ENCODE results near the gene FGFR3. TPM values are rescaled to one million over a fixed set of nuclear protein-coding genes. Genes with fewer than 3 reads are reported as not detected.
"Not testable (repeated sequence)": the region's sequence is repeated elsewhere in the genome, so short reads cannot be mapped to it uniquely, and the experiment has no call there.

FGFR3 gene
- total RNA-seq, 1 experiment from 2014 or later, result 49.9 TPM

DNA sequence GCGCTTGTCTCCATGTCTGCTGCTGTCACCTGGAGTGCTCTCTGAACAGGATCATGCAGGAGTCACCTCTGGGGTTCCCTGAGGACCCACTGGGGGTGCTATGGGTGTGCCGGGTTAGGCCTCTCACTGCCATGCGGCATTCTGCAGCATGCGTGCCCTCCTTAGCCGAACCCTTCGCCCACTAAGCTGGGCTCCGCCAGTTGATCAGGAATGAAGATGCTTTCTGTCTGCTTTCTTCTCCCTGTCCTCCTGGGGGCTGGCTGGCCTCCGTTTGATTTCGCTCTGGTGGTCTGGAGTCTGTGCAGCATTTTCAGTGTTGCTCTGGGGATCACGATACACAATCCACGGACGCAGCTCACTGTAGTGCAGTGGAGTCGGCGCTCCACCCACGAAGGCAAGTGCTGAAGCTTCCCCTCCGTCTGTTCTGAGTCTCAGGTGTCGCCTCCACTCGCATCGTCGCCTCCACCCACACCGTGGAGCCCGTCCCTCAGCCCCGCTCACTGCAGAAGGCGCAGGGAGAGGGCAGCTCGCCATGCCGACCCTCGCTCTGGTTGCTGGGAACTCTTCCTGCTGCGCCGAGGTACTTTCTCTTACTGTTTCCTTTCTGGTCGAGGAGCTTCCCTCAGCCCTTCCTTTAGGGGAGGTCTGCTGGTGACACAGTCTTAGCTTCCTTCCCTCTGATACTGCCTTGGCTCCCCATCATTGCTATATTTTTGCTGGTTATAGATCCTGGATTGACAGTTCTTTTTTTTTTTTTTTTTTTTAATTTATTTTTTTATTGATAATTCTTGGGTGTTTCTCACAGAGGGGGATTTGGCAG is 33.6 kb downstream of the FGFR3 start:
- DNase-seq (ENCODE audit: low spot score), result no peak
- in situ Hi-C loops (cut with HindIII; ENCODE audit: low sequenced_read_pairs), result no loop called here

GRCh38 chr4:1830234-1830633 is 37.1 kb downstream of the FGFR3 start:
- in situ Hi-C loops (cut with HindIII; ENCODE audit: low sequenced_read_pairs), result no loop called here

GRCh38 chr4:1830642-1831228 is 37.6 kb downstream of the FGFR3 start:
- DNase-seq (ENCODE audit: low spot score), result no peak
- in situ Hi-C loops (cut with HindIII; ENCODE audit: low sequenced_read_pairs), result no loop called here

More at GRCh38 chr4:1830234-1830633, 37.1 kb downstream of the FGFR3 start:
- DNase-seq (ENCODE audit: low spot score), result no peak

DNA sequence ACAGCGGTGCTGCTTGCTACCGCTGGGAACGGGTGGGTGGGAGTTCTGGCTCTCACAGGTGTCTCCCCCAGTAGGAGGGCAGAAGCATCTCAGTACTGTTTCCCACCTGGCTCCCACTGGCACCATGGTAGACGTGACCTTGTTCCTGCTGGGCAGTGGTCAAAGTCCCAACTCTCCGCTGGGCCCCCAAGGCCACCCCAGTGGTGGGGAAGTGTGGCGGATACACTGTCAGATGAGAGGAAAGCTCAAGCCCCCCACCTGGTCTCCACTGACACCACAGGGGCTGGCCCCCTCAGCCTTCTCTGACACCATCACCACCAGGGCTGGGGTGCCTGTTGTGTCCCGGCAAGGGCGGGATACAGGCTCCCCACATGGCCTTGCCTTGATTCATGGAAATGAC is 38.2 kb downstream of the FGFR3 start:
- in situ Hi-C loops (cut with HindIII; ENCODE audit: low sequenced_read_pairs), result no loop called here
- DNase-seq (ENCODE audit: low spot score), result no peak

DNA sequence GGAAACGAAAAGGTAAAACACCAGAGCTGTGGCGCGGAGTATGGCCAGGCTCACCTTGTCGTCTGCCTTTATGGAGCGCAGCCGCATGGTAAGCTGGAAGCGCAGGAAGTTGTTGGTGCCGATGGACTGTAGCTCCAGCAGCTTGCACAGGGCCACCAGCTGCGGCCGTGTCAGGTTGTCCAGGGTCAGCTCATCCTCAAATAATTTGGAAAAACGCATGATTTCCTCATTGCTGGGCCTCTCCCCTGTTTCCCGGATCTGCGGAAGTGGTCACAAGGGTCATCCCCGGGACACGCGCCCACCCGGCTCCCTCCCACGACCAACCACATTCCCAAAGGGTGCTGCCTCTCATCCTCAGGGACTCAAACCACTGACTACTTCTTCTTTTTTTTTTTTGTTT is 39.6 kb downstream of the FGFR3 start:
- in situ Hi-C loops (cut with HindIII; ENCODE audit: low sequenced_read_pairs), result no loop called here
- DNase-seq (ENCODE audit: low spot score), result no peak

DNA sequence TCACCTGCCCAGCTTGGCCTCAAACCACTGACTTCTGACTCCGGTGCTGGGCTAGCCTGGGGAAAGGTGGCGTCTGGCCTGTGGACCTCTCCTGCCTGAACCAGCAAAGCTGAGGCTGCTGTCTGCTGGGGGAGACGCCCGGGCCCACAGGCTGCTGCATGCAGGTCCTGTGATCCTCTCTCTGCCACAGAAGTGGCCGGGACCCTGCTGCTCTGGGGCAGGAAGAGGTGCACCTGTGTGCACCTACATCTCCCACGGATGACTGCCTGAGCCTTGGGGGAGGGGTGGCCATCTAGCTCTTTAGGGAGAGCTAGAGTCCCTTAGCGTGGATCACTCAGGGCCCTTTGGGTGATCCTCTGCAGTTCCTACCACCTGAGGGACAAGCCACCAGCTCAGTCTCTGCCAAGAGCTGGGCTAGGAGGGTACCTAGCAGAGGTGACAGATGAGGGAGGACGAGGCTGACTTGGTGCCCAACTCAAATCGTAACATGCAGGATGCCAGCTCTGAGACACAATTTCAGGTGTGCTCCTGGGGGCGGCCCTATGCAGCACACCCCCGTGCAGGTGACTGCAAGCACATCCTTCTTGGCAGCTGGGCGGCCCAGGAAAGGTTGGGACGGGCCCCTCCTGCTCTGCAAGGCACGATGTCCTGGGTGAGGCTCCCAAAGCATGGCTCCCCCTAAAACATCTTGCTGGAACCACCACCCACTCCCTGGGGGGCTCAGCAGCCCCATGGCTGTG is 40.4 kb downstream of the FGFR3 start:
- no peak for DNase-seq (ENCODE audit: low spot score)
- in situ Hi-C loops (cut with HindIII; ENCODE audit: low sequenced_read_pairs), result no loop called here

GRCh38 chr4:1834047-1834775 is 41.1 kb downstream of the FGFR3 start:
- in situ Hi-C loops (cut with HindIII; ENCODE audit: low sequenced_read_pairs), result no loop called here
- DNase-seq (ENCODE audit: low spot score), result no peak

- DNase-seq (ENCODE audit: low spot score); in situ Hi-C loops (cut with HindIII; ENCODE audit: low sequenced_read_pairs): not testable (repeated sequence)
Measured at GRCh38 chr4:1835836-1836235, 42.7 kb downstream of the FGFR3 start.

DNA sequence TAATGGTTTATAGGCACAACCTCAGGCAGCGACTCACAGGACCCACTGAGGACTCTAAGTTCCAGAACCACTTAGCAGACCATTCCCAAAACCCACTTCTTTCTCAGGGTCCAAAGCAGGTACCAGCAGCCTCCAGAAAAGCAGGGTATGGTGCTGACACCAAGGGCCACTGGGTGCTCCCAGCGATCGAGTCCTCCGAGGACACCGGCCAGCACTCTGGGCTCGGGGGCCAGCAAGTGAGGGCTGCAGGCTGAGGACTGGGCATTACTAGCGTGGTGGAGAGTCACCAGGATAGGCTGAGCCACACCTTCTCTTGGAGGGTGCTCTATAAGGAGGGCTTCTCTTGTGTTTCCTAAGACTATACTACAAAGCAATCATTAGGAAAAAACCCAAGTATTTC is 43.6 kb downstream of the FGFR3 start:
- DNase-seq (ENCODE audit: low spot score), result no peak
- in situ Hi-C loops (cut with HindIII; ENCODE audit: low sequenced_read_pairs), result no loop called here

GRCh38 chr4:1837069-1837468 is 44.0 kb downstream of the FGFR3 start:
- no peak for DNase-seq (ENCODE audit: low spot score)
- in situ Hi-C loops (cut with HindIII; ENCODE audit: low sequenced_read_pairs), result no loop called here

- in situ Hi-C loops (cut with HindIII; ENCODE audit: low sequenced_read_pairs), result no loop called here
- no peak for DNase-seq (ENCODE audit: low spot score)
Measured at GRCh38 chr4:1839282-1839681, 46.2 kb downstream of the FGFR3 start.

- in situ Hi-C loops (cut with HindIII; ENCODE audit: low sequenced_read_pairs), result no loop called here
Measured at GRCh38 chr4:1841201-1841886, 48.3 kb downstream of the FGFR3 start.

GRCh38 chr4:1841887-1842210 is 48.8 kb downstream of the FGFR3 start:
- no peak for DNase-seq (ENCODE audit: low spot score)
- in situ Hi-C loops (cut with HindIII; ENCODE audit: low sequenced_read_pairs), result no loop called here

More at GRCh38 chr4:1841201-1841886, 48.3 kb downstream of the FGFR3 start:
- no peak for DNase-seq (ENCODE audit: low spot score)

- in situ Hi-C loops (cut with HindIII; ENCODE audit: low sequenced_read_pairs), result no loop called here
- peak; percentile 58 for DNase-seq (ENCODE audit: low spot score)
Measured at GRCh38 chr4:1842339-1842895, 49.3 kb downstream of the FGFR3 start.

DNA sequence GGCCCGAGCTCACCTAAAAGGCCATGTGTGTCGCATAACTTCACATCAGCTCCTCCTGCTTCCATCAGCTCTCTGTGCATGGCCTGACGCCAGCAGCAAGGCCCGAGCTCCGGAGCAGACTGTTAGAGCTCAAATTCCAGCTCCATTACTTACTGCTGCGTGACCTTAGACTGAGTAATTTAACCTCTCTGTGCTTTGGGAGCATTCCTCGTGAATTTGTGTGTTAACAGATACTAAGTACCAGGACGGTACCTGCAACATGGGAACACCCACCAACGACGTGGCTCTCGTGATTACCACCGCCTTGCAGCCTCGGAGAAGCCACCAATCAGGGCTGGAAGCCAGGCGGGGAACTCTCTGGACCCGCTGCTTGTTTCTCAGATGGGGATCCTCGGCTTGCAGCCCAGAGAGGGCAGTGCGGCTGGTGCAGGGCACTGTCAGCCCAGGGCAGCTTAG is 49.9 kb downstream of the FGFR3 start:
- in situ Hi-C loops (cut with HindIII; ENCODE audit: low sequenced_read_pairs), result no loop called here
- DNase-seq (ENCODE audit: low spot score), result peak; percentile 73

- DNase-seq (ENCODE audit: low spot score), result peak; percentile 59
- in situ Hi-C loops (cut with HindIII; ENCODE audit: low sequenced_read_pairs), result no loop called here
Measured at GRCh38 chr4:1843852-1844251, 50.8 kb downstream of the FGFR3 start.

DNA sequence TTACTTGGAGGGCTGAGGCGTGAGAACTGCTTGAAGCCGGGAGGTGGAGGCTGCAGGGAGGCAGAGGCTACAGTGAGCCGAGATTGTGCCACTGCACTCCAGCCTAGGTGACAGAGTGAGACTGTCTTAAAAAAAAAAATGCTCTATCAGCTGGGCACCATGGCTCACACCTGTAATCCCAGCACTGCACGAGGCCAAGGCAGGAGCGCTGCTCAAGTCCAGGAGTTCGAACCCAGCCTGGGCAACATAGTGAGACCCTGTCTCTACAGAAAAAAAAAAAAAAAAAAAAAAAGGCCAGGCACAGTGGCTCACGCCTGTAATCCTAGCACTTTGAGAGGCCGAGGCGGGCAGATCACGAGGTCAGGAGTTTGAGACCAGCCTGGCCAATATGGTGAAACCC is 51.5 kb downstream of the FGFR3 start:
- DNase-seq (ENCODE audit: low spot score); in situ Hi-C loops (cut with HindIII; ENCODE audit: low sequenced_read_pairs): not testable (repeated sequence)

- in situ Hi-C loops (cut with HindIII; ENCODE audit: low sequenced_read_pairs), result no loop called here
- DNase-seq (ENCODE audit: low spot score), result no peak
Measured at GRCh38 chr4:1846580-1846979, 53.5 kb downstream of the FGFR3 start.

DNA sequence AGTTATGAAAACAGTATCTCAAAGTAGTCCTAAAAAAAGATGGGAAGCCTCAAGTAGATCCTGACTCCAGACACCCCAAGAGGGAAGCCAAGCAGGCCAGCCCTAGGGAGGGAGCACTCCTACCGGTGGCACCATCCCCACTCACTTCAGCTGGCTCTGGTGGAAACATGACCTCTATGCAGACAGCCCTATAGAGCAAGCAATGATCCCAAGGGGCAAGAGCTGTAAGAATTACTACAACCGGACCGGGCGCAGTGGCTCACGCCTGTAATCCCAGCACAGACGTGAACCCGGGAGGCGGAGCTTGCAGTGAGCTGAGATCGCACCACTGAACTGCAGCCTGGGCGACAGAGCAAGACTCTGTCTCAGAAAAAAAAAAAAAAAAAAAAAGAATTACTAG is 57.2 kb downstream of the FGFR3 start:
- peak; percentile 30 for DNase-seq (ENCODE audit: low spot score)
- in situ Hi-C loops (cut with HindIII; ENCODE audit: low sequenced_read_pairs), result no loop called here

All from G401 (cell line).